ENCODE data around the gene WDR55. TPM values are rescaled to one million over a fixed set of nuclear protein-coding genes. Genes with fewer than 3 reads are reported as not detected.

The WDR55 gene
- total and polyA plus RNA-seq, 2 of the 13 experiments (the other 11 are each of a cell fraction or from before 2014, with no cell fraction given), result 17.7 to 18.2 TPM

DNA sequence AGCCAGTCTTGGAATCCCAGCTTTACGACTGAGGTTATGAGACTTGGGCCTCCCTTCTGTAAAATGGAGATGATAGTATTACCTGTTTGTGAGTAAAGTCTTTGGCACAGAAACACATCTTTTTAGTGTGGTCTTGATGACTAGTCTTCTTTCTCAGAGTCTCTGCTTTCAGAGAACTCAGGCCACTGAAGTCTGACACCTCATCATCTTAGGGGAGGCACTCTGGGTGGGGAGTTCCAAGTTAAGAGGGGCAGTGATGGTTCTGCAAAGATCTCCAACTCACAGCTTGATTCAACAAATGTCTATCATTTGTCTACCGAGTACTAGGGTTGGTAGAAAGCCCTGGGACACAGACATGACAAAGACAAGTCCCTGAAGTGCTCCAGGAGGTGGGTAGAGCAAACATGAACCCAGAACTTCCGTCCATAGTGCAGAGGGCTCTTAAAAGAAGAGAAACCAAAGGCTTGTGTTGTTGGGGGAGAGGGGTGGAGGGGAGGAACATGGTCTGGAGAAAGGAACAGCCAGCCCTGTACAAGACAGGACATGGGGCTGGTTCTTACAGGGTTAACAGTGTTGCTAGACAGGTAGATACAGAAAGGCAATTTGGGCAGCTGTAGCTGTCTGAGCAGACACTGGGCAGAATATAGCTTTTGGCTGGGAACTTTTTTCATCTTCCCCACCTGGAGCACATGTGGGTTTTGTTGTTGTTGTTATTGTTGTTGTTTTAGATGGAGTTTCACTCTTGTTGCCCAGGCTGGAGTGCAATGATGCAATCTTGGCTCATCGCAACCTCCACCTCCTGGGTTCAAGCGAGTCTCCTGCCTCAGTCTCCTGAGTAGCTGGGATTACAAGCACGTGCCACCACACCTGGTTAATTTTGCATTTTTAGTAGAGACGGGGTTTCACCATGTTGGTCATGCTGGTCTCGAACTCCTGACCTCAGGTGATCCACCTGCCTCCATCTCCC lies 29.1 kb upstream of the WDR55 start (continued):
- TF ChIP-seq, protein P1, sequence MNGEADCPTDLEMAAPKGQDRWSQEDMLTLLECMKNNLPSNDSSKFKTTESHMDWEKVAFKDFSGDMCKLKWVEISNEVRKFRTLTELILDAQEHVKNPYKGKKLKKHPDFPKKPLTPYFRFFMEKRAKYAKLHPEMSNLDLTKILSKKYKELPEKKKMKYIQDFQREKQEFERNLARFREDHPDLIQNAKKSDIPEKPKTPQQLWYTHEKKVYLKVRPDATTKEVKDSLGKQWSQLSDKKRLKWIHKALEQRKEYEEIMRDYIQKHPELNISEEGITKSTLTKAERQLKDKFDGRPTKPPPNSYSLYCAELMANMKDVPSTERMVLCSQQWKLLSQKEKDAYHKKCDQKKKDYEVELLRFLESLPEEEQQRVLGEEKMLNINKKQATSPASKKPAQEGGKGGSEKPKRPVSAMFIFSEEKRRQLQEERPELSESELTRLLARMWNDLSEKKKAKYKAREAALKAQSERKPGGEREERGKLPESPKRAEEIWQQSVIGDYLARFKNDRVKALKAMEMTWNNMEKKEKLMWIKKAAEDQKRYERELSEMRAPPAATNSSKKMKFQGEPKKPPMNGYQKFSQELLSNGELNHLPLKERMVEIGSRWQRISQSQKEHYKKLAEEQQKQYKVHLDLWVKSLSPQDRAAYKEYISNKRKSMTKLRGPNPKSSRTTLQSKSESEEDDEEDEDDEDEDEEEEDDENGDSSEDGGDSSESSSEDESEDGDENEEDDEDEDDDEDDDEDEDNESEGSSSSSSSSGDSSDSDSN (CRISPR knock-in tag; IDR thresholded peaks at IDR 0.05), result 0 out of 2 replicates have a peak, but pooled peaks have one; percentile 18
- TF ChIP-seq, protein P2, sequence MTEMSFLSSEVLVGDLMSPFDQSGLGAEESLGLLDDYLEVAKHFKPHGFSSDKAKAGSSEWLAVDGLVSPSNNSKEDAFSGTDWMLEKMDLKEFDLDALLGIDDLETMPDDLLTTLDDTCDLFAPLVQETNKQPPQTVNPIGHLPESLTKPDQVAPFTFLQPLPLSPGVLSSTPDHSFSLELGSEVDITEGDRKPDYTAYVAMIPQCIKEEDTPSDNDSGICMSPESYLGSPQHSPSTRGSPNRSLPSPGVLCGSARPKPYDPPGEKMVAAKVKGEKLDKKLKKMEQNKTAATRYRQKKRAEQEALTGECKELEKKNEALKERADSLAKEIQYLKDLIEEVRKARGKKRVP (CRISPR knock-in tag; IDR thresholded peaks at IDR 0.05), result peak in 1 of 2 experiments; percentile 59; a peak in 1 of 4 replicates
- TF ChIP-seq ZFX (CRISPR knock-in tag; IDR thresholded peaks at IDR 0.05; ENCODE audit: low read depth) (peak; percentile 14; the same call in 1 of the 2 replicates), ZMAT3 (CRISPR knock-in tag; conservative IDR thresholded peaks at IDR 0.05) (no peak), NKX3-1 (CRISPR knock-in tag; IDR thresholded peaks at IDR 0.05) (no peak), HOXA3 (CRISPR knock-in tag; IDR thresholded peaks at IDR 0.05) (peak; percentile 24; the same call in 1 of the 2 replicates), FOXC1 (CRISPR knock-in tag; IDR thresholded peaks at IDR 0.05; ENCODE audit: borderline replicate concordance) (0 out of 2 replicates have a peak, but pooled peaks have one; percentile 27), NFKBIZ (CRISPR knock-in tag; IDR thresholded peaks at IDR 0.05) (no peak), ZNF746 (CRISPR knock-in tag; IDR thresholded peaks at IDR 0.05) (peak; percentile 76; the same call in 1 of the 2 replicates), ZNF263 (CRISPR knock-in tag; IDR thresholded peaks at IDR 0.05) (0 out of 2 replicates have a peak, but pooled peaks have one; percentile 41), CREM (IDR thresholded peaks at IDR 0.05) (peak; percentile 53; the same call in 1 of the 2 replicates), CREM (CRISPR knock-in tag; IDR thresholded peaks at IDR 0.05) (no peak), ZMYM4 (CRISPR knock-in tag; IDR thresholded peaks at IDR 0.05) (0 out of 2 replicates have a peak, but pooled peaks have one; percentile 22), ZNF652 (CRISPR knock-in tag; IDR thresholded peaks at IDR 0.05; ENCODE audit: borderline replicate concordance, low read depth) (peak; percentile 95)
- TF ChIP-seq, protein P3, sequence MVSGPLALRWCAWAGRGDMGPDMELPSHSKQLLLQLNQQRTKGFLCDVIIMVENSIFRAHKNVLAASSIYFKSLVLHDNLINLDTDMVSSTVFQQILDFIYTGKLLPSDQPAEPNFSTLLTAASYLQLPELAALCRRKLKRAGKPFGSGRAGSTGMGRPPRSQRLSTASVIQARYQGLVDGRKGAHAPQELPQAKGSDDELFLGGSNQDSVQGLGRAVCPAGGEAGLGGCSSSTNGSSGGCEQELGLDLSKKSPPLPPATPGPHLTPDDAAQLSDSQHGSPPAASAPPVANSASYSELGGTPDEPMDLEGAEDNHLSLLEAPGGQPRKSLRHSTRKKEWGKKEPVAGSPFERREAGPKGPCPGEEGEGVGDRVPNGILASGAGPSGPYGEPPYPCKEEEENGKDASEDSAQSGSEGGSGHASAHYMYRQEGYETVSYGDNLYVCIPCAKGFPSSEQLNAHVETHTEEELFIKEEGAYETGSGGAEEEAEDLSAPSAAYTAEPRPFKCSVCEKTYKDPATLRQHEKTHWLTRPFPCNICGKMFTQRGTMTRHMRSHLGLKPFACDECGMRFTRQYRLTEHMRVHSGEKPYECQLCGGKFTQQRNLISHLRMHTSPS (CRISPR knock-in tag; IDR thresholded peaks at IDR 0.05; ENCODE audit: low read depth), result peak; percentile 56; the same call in 1 of the 2 replicates
- TF ChIP-seq, protein P4, sequence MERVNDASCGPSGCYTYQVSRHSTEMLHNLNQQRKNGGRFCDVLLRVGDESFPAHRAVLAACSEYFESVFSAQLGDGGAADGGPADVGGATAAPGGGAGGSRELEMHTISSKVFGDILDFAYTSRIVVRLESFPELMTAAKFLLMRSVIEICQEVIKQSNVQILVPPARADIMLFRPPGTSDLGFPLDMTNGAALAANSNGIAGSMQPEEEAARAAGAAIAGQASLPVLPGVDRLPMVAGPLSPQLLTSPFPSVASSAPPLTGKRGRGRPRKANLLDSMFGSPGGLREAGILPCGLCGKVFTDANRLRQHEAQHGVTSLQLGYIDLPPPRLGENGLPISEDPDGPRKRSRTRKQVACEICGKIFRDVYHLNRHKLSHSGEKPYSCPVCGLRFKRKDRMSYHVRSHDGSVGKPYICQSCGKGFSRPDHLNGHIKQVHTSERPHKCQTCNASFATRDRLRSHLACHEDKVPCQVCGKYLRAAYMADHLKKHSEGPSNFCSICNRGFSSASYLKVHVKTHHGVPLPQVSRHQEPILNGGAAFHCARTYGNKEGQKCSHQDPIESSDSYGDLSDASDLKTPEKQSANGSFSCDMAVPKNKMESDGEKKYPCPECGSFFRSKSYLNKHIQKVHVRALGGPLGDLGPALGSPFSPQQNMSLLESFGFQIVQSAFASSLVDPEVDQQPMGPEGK (CRISPR knock-in tag; IDR thresholded peaks at IDR 0.05), result peak; percentile 42; the same call in 1 of the 2 replicates
- TF ChIP-seq, protein P5, sequence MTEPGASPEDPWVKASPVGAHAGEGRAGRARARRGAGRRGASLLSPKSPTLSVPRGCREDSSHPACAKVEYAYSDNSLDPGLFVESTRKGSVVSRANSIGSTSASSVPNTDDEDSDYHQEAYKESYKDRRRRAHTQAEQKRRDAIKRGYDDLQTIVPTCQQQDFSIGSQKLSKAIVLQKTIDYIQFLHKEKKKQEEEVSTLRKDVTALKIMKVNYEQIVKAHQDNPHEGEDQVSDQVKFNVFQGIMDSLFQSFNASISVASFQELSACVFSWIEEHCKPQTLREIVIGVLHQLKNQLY (CRISPR knock-in tag; IDR thresholded peaks at IDR 0.05), result no peak
- TF ChIP-seq, protein P6, sequence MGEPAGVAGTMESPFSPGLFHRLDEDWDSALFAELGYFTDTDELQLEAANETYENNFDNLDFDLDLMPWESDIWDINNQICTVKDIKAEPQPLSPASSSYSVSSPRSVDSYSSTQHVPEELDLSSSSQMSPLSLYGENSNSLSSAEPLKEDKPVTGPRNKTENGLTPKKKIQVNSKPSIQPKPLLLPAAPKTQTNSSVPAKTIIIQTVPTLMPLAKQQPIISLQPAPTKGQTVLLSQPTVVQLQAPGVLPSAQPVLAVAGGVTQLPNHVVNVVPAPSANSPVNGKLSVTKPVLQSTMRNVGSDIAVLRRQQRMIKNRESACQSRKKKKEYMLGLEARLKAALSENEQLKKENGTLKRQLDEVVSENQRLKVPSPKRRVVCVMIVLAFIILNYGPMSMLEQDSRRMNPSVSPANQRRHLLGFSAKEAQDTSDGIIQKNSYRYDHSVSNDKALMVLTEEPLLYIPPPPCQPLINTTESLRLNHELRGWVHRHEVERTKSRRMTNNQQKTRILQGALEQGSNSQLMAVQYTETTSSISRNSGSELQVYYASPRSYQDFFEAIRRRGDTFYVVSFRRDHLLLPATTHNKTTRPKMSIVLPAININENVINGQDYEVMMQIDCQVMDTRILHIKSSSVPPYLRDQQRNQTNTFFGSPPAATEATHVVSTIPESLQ (CRISPR knock-in tag; conservative IDR thresholded peaks at IDR 0.05), result no peak

Measured in HepG2 (cell line).